Mammary epithelial cell (primary cell): ENCODE data around the gene KCNN2.

Experiments
- CTCF ChIP-seq, 2 donors: IDR thresholded peaks in 1 of 2; conservative IDR thresholded peaks in 1 of 2; 2 replicates each; pipeline ENCODE4 v1.5.1; 2011 to 2012; ENCODE audit warnings: inconsistent platforms in 2 of 2, low read length in 2 of 2, mild to moderate bottlenecking in 2 of 2, control low read depth in 1 of 2, low read depth in 1 of 2; ENCODE audit not compliant: insufficient read depth in 1 of 2; ENCODE audit errors: extremely low read depth in 1 of 2
- EZH2 ChIP-seq: IDR thresholded peaks from 2 replicates; pipeline ENCODE4 v1.6.1; 2012; ENCODE audit warnings: low read length, inconsistent platforms, borderline replicate concordance

DNA sequence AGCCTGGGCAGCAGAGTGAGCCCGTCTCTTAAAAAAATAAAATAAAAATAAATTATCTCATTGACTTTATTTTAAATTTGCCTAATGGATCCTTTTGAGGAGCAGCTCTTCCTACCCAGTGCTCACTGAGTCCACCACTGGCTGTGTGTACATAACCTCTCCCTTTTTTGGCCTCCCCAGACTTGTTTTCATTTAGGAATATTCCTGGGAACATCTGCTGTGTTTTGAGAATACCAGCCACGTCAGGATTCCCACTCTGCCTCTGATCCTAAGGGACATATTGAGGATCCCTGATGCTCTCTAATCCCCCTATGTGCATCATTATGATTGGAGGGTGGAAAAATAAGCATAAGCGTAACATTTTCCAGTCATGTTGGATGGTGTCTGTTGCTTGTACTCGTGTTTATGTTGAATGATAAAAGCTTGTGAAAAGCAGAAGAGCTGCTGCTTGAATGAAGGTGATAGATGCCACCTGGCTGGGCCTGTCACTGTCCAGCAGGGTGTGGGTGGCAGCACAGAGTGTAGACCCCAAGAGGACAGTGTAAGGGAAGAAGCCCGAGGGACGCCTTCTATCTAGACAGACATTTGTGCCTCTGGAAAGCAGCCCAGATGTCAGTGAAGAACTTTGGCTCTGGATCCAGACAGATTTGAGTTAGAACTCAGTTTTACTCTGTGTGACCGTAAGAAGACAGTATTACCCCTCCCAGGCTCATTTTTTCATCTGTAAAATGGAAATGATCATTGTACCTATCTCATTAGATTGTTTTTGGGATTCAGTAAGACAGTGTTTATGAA, 15.4 kb downstream of the KCNN2 start:
- no peak for TF ChIP-seq CTCF (conservative IDR thresholded peaks at IDR 0.05 in 1 of 2, IDR thresholded peaks at IDR 0.05 in 1 of 2; ENCODE audit: extremely low read depth in 1 of 2, insufficient read depth in 1 of 2, low read depth in 1 of 2, low read length in 2 of 2)
- TF ChIP-seq EZH2: no peak
